Activated CD8-positive, alpha-beta T cell treated with anti-CD3 and anti-CD28 coated beads for 36 hours (primary cell): ENCODE data around the gene FKBP1B. TPM values are rescaled to one million over a fixed set of nuclear protein-coding genes. Genes with fewer than 3 reads are reported as not detected.
"Not testable (repeated sequence)": the region's sequence is repeated elsewhere in the genome, so short reads cannot be mapped to it uniquely, and the experiment has no call there.

ENCODE experiments used
- ATAC-seq: fragments of 200-7000 bp; cut with Tn5 transposase; one replicate; pipeline ENCODE4 v1.10.0; 2021; ENCODE audit warnings: mild to moderate bottlenecking, moderate library complexity
- CTCF ChIA-PET: fragments of 350-600 bp; sonication (Branson Sonifier 250); formaldehyde crosslinking; loops from one replicate; lab custom pipeline; 2021; ENCODE audit warnings: antibody characterized with exemption; lab: Charles Lee
- POLR2A ChIA-PET: fragments of 350-600 bp; sonication (Branson Sonifier 250); formaldehyde crosslinking; loops from one replicate; lab custom pipeline; 2021; ENCODE audit warnings: antibody characterized with exemption; lab: Charles Lee
- DNase-seq: peaks from one replicate; pipeline ENCODE4 v3.0.0-alpha.2; 2020
- H3K27ac Mint-ChIP-seq: one replicate; pipeline ENCODE4 v1.8.0; 2021; ENCODE audit warnings: mild to moderate bottlenecking, mixed read lengths
- H3K27me3 Mint-ChIP-seq: one replicate; pipeline ENCODE4 v1.8.0; 2021; ENCODE audit warnings: mixed read lengths
- H3K36me3 Mint-ChIP-seq: one replicate; pipeline ENCODE4 v1.8.0; 2021; ENCODE audit warnings: low read depth, mixed read lengths
- H3K4me1 Mint-ChIP-seq: one replicate; pipeline ENCODE4 v1.8.0; 2021; ENCODE audit warnings: low read depth, mixed read lengths
- H3K4me3 Mint-ChIP-seq: one replicate; pipeline ENCODE4 v1.8.0; 2021; ENCODE audit warnings: mild to moderate bottlenecking, moderate library complexity, mixed read lengths
- H3K9me3 Mint-ChIP-seq: one replicate; pipeline ENCODE4 v1.8.0; 2021; ENCODE audit warnings: mixed read lengths
- CTCF ChIP-seq: fragments of 200-600 bp; IDR thresholded peaks from one replicate; pipeline ENCODE4 v1.8.0; 2022; ENCODE audit warnings: antibody characterized with exemption, mild to moderate bottlenecking
- intact Hi-C: fragments of 100-400 bp; cut with micrococcal nuclease; formaldehyde crosslinking; loops from one replicate; pipeline ENCODE4 v1.10.0; 2022
- total RNA-seq, 2 experiments: library from RNA; stranded (reverse); gene quantifications; one replicate each; pipeline ENCODE4 v1.2.3, GENCODE V29; 2021

FKBP1B gene
- total RNA-seq, 2 experiments from 2014 or later = 1.3 to 1.7 TPM

GRCh38 chr2:24038786-24039499, 10.6 kb upstream of the FKBP1B start:
- no peak for TF ChIP-seq CTCF
- ATAC-seq = no peak
- Mint-ChIP-seq H3K9me3 (no peaks in the 10 kb centered on the region), H3K4me3 (no peak overlapping the region), H3K4me1 (peaks cover 24% of the 10 kb centered on the region), H3K27me3 (no peaks in the 10 kb centered on the region), H3K36me3 (peaks cover 28% of the 10 kb centered on the region), H3K27ac (no peak overlapping the region)
- POLR2A ChIA-PET = interaction anchor here (0.7 kb wide), 1 partner anchor 241 kb away, joined by 3 read pairs; no protein-coding TSS in a partner anchor
- DNase-seq = no peak
- CTCF ChIA-PET = no interaction called here
- intact Hi-C loops = no loop called here

GRCh38 chr2:24040511-24040910, 9.0 kb upstream of the FKBP1B start:
- Mint-ChIP-seq H3K27me3 (no peaks in the 10 kb centered on the region), H3K4me3 (no peak overlapping the region), H3K9me3 (no peaks in the 10 kb centered on the region), H3K27ac (no peak overlapping the region), H3K4me1 (peaks cover 24% of the 10 kb centered on the region), H3K36me3 (peaks cover 28% of the 10 kb centered on the region)
- intact Hi-C loops = no loop called here
- no peak for TF ChIP-seq CTCF
- DNase-seq (no peak), ATAC-seq (no peak)
- POLR2A ChIA-PET = no interaction called here
- CTCF ChIA-PET = interaction anchor here (1.5 kb wide), 1 partner anchor 43 kb away, joined by 3 read pairs; no protein-coding TSS in a partner anchor

- H3K4me3 Mint-ChIP-seq, ATAC-seq, H3K27me3 Mint-ChIP-seq, H3K27ac Mint-ChIP-seq, POLR2A ChIA-PET, CTCF ChIA-PET, DNase-seq, intact Hi-C loops, H3K9me3 Mint-ChIP-seq: not testable (repeated sequence)
- Mint-ChIP-seq H3K4me1 (peaks cover 25% of the 10 kb centered on the region), H3K36me3 (peaks cover 17% of the 10 kb centered on the region)
Measured at GRCh38 chr2:24043133-24043532, 6.4 kb upstream of the FKBP1B start.

- Mint-ChIP-seq H3K27ac (no peak overlapping the region), H3K4me1 (peaks cover 25% of the 10 kb centered on the region), H3K27me3 (no peaks in the 10 kb centered on the region), H3K9me3 (no peaks in the 10 kb centered on the region), H3K36me3 (no peaks in the 10 kb centered on the region), H3K4me3 (peak overlapping the region; percentile 96)
- POLR2A ChIA-PET = interaction anchor here (0.7 to 1.5 kb wide), 2 partner anchors 31 to 227 kb away, joined by 3 read pairs; partner anchors contain the start of gene SF3B6
- CTCF ChIA-PET = interaction anchor here (2.3 kb wide), 1 partner anchor 38 kb away, joined by 17 read pairs; the partner anchor contains the start of gene TP53I3
- no peak for DNase-seq
- intact Hi-C loops = no loop called here
- no peak for TF ChIP-seq CTCF
- no peak for ATAC-seq
Measured at GRCh38 chr2:24045511-24046508, 3.7 kb upstream of the FKBP1B start.

GRCh38 chr2:24046599-24046929, 3.0 kb upstream of the FKBP1B start:
- H3K4me3 Mint-ChIP-seq = peak overlapping the region; percentile 96
- DNase-seq (no peak), ATAC-seq (no peak)
- CTCF ChIA-PET = interaction anchor here (1.0 to 2.3 kb wide), 3 partner anchors 15 to 106 kb away, joined by 4 to 17 read pairs (median 5); partner anchors contain the start of genes TP53I3 and UBXN2A
- TF ChIP-seq CTCF = no peak
- H3K4me1 Mint-ChIP-seq = peaks cover 25% of the 10 kb centered on the region
- no peaks in the 10 kb centered on the region for H3K9me3 Mint-ChIP-seq
- intact Hi-C loops = no loop called here
- H3K27ac Mint-ChIP-seq = peak overlapping the region; percentile 90
- H3K36me3 Mint-ChIP-seq = no peaks in the 10 kb centered on the region
- no peaks in the 10 kb centered on the region for H3K27me3 Mint-ChIP-seq
- POLR2A ChIA-PET = interaction anchor here (0.6 to 1.8 kb wide), 7 partner anchors 12 to 228 kb away, joined by 3 to 10 read pairs (median 5); partner anchors contain the start of genes ATAD2B, SF3B6 and UBXN2A
